ENCODE measurements around the gene IFITM10.
A peak's percentile ranks its signal among the peaks of the same experiment; 100 is the strongest.

The IFITM10 gene

GRCh38 chr11:1736447-1736992 is 13.9 kb downstream of the IFITM10 start:
- DNase-seq = no peak

GRCh38 chr11:1735271-1735670 is 15.1 kb downstream of the IFITM10 start:
- DNase-seq = no peak

- DNase-seq = no peak
Measured at GRCh38 chr11:1734641-1735081, 15.7 kb downstream of the IFITM10 start.

- DNase-seq = no peak
Measured at GRCh38 chr11:1733716-1734640, 16.4 kb downstream of the IFITM10 start.

- no peak for DNase-seq
Measured at GRCh38 chr11:1733009-1733715, 17.2 kb downstream of the IFITM10 start.

- DNase-seq = no peak
Measured at GRCh38 chr11:1732418-1733008, 17.9 kb downstream of the IFITM10 start.

GRCh38 chr11:1731451-1732059 is 18.8 kb downstream of the IFITM10 start:
- DNase-seq = no peak

- peak; percentile 33 for DNase-seq
Measured at GRCh38 chr11:1730059-1730629, 20.3 kb downstream of the IFITM10 start.

- DNase-seq = no peak
Measured at GRCh38 chr11:1729692-1730011, 20.7 kb downstream of the IFITM10 start.

- DNase-seq = peak; percentile 71
Measured at GRCh38 chr11:1728931-1729691, 21.3 kb downstream of the IFITM10 start.

- DNase-seq = no peak
Measured at GRCh38 chr11:1728301-1728700, 22.1 kb downstream of the IFITM10 start.

- no peak for DNase-seq
Measured at GRCh38 chr11:1727861-1728260, 22.5 kb downstream of the IFITM10 start.

GRCh38 chr11:1727096-1727690 is 23.2 kb downstream of the IFITM10 start:
- peak; percentile 30 for DNase-seq

- no peak for DNase-seq
Measured at GRCh38 chr11:1719781-1720180, 30.6 kb downstream of the IFITM10 start.

GRCh38 chr11:1718326-1718725 is 32.1 kb downstream of the IFITM10 start:
- no peak for DNase-seq

- no peak for DNase-seq
Measured at GRCh38 chr11:1717745-1718144, 32.6 kb downstream of the IFITM10 start.

GRCh38 chr11:1714908-1715885 is 35.2 kb downstream of the IFITM10 start:
- no peak for DNase-seq

- DNase-seq = no peak
Measured at GRCh38 chr11:1708716-1709115, 41.7 kb downstream of the IFITM10 start.

- no peak for DNase-seq
Measured at GRCh38 chr11:1707751-1708150, 42.6 kb downstream of the IFITM10 start.
